Liver (tissue), 9 donors: Measurements from ENCODE around the gene CTAGE1. TPM values are rescaled to one million over a fixed set of nuclear protein-coding genes. Genes with fewer than 3 reads are reported as not detected.

Experiments
- DNase-seq: peaks from one replicate; pipeline ENCODE4 v3.0.0-alpha.2; 2017; ENCODE audit warnings: low spot score
- H3K27ac ChIP-seq, 2 donors: one replicate each; pipeline ENCODE4 v1.7.0; 2013; ENCODE audit warnings: inconsistent platforms in 2 of 2, low read length in 2 of 2, control low read depth in 1 of 2, low read depth in 1 of 2, mild to moderate bottlenecking in 1 of 2
- H3K27me3 ChIP-seq, 4 donors: one replicate each; pipeline versions ENCODE4 v1.6.1 to v1.7.0; 2013; ENCODE audit warnings: low read length in 3 of 4, inconsistent platforms in 1 of 4, mild to moderate bottlenecking in 1 of 4, moderate library complexity in 1 of 4; ENCODE audit not compliant: control insufficient read depth in 4 of 4, insufficient read depth in 4 of 4
- H3K36me3 ChIP-seq, 4 donors: one replicate each; pipeline versions ENCODE4 v1.6.1 to v1.7.0; 2013; ENCODE audit warnings: low read length in 3 of 4, mild to moderate bottlenecking in 3 of 4, low read depth in 1 of 4, moderate library complexity in 1 of 4; ENCODE audit not compliant: control insufficient read depth in 4 of 4, insufficient read depth in 3 of 4
- H3K4me1 ChIP-seq, 4 donors: one replicate each; pipeline versions ENCODE4 v1.6.1 to v1.7.0; 2013; ENCODE audit warnings: low read length in 3 of 4, mild to moderate bottlenecking in 3 of 4, moderate library complexity in 1 of 4; ENCODE audit not compliant: control insufficient read depth in 4 of 4, insufficient read depth in 4 of 4
- H3K4me3 ChIP-seq, 3 donors: one replicate each; pipeline versions ENCODE4 v1.6.1 to v1.7.0; 2013; ENCODE audit warnings: low read length in 3 of 3, control low read depth in 1 of 3, low read depth in 1 of 3, mild to moderate bottlenecking in 1 of 3
- H3K9ac ChIP-seq, 2 donors: one replicate each; pipeline ENCODE4 v1.7.0; 2013; ENCODE audit warnings: low read length in 2 of 2, mild to moderate bottlenecking in 2 of 2, moderate library complexity in 2 of 2, control low read depth in 1 of 2, low read depth in 1 of 2
- H3K9me3 ChIP-seq, 4 donors: one replicate each; pipeline versions ENCODE4 v1.6.1 to v1.7.0; 2013; ENCODE audit warnings: low read length in 3 of 4; ENCODE audit not compliant: control insufficient read depth in 4 of 4
- ATF3 ChIP-seq: IDR thresholded peaks from 2 replicates; pipeline ENCODE4 v1.6.1; 2016; ENCODE audit warnings: antibody characterized with exemption
- CTCF ChIP-seq: fragments of 150-350 bp; IDR thresholded peaks from 2 replicates; pipeline ENCODE4 v1.5.1; 2017; ENCODE audit warnings: improper control_type of control experiment, low read depth, low read length; ENCODE audit not compliant: missing input control
- EGR1 ChIP-seq, 2 donors: IDR thresholded peaks; 2 replicates each; pipeline ENCODE4 v1.6.1; 2016 to 2018; ENCODE audit warnings: antibody characterized with exemption in 2 of 2, low read depth in 2 of 2
- FOXA1 ChIP-seq: IDR thresholded peaks from 2 replicates; pipeline ENCODE4 v1.6.1; 2016; ENCODE audit warnings: antibody characterized with exemption
- FOXA2 ChIP-seq: IDR thresholded peaks from 2 replicates; pipeline ENCODE4 v1.6.1; 2016; ENCODE audit warnings: antibody characterized with exemption
- GABPA ChIP-seq, 2 donors: IDR thresholded peaks in 1 of 2; conservative IDR thresholded peaks in 1 of 2; 2 replicates each; pipeline ENCODE4 v1.6.1; 2016; ENCODE audit warnings: antibody characterized with exemption in 2 of 2, mild to moderate bottlenecking in 1 of 2, moderate library complexity in 1 of 2
- HNF4A ChIP-seq, 2 donors: conservative IDR thresholded peaks; 2 replicates each; pipeline ENCODE4 v1.6.1; 2016; ENCODE audit warnings: antibody characterized with exemption in 2 of 2, mild to moderate bottlenecking in 2 of 2
- HNF4G ChIP-seq: IDR thresholded peaks from 2 replicates; pipeline ENCODE4 v1.6.1; 2016; ENCODE audit warnings: antibody characterized with exemption
- JUND ChIP-seq, 2 donors: IDR thresholded peaks; 2 replicates each; pipeline ENCODE4 v1.6.1; 2016; ENCODE audit warnings: antibody characterized with exemption in 2 of 2
- MAX ChIP-seq: IDR thresholded peaks from 2 replicates; pipeline ENCODE4 v1.6.1; 2016; ENCODE audit warnings: antibody characterized with exemption
- NR2F2 ChIP-seq: IDR thresholded peaks from 2 replicates; pipeline ENCODE4 v1.6.1; 2016; ENCODE audit warnings: antibody characterized with exemption
- RAD21 ChIP-seq, 2 donors: IDR thresholded peaks; 2 replicates each; pipeline ENCODE4 v1.6.1; 2016; ENCODE audit warnings: antibody characterized with exemption in 2 of 2, mild to moderate bottlenecking in 2 of 2
- REST ChIP-seq: IDR thresholded peaks from 2 replicates; pipeline ENCODE4 v1.6.1; 2016; ENCODE audit warnings: antibody characterized with exemption, mild to moderate bottlenecking
- RXRA ChIP-seq, 2 donors: IDR thresholded peaks; 2 replicates each; pipeline ENCODE4 v1.6.1; 2017 to 2018; ENCODE audit warnings: antibody characterized with exemption in 2 of 2, mild to moderate bottlenecking in 1 of 2
- SP1 ChIP-seq: IDR thresholded peaks from 2 replicates; pipeline ENCODE4 v1.6.1; 2018; ENCODE audit warnings: antibody characterized with exemption, mild to moderate bottlenecking
- YY1 ChIP-seq: IDR thresholded peaks from 2 replicates; pipeline ENCODE4 v1.6.1; 2016; ENCODE audit warnings: antibody characterized with exemption, mild to moderate bottlenecking
- ZBTB33 ChIP-seq: IDR thresholded peaks from 2 replicates; pipeline ENCODE4 v1.6.1; 2016; ENCODE audit warnings: antibody characterized with exemption
- WGBS: extraction: QIAGEN DNeasy Blood & Tissue Kit; methylation state at CpG from one replicate; pipeline ENCODE4 v1.1.7; 2013; 5-methylcytosine and 5-hydroxymethylcytosine counted together
- polyA plus RNA-seq, 2 donors: library from polyadenylated mRNA; stranded (reverse) in 1 of 2; unstranded in 1 of 2; fragments of 200-250 nt in 1 of 2; fragments of >200 nt in 1 of 2; fragmentation: Nextera tagmentation in 1 of 2; extraction: Ambion mirVana in 1 of 2; gene quantifications; one replicate each; pipeline versions ENCODE4 v1.2.1 to v1.2.3, GENCODE V29; 2013 to 2015
- total RNA-seq, 2 donors: library from RNA; depleted of rRNA; stranded (reverse); fragments of >200 nt; gene quantifications; one replicate each; pipeline ENCODE4 v1.2.3, GENCODE V29; 2014
- donor health status: healthy.
- donor health status: healthy.
- donor health status: healthy.
- donor health status: healthy.
- donor health status: healthy.

Gene CTAGE1
- total and polyA plus RNA-seq, 4 donors, result not detected

GRCh38 chr18:22432657-22433137 is 15.0 kb upstream of the CTAGE1 start:
- 38% methylated on average over 13 of the region's 13 CpGs for WGBS
- Histone ChIP-seq H3K4me3 (no peak overlapping the region), H3K9me3 (no peaks in the 10 kb centered on the region), H3K36me3 (no peaks in the 10 kb centered on the region), H3K27ac (peak overlapping the region; percentile 67 to 71), H3K9ac (no peak overlapping the region), H3K4me1 (peaks cover 6 to 33% (median 15%) of the 10 kb centered on the region in 4 donors), H3K27me3 (no peaks in the 10 kb centered on the region)
- no peak for TF ChIP-seq ZBTB33
- TF ChIP-seq ATF3, result no peak
- TF ChIP-seq MAX, result peak; percentile 38
- no peak for TF ChIP-seq CTCF
- TF ChIP-seq YY1, result peak; percentile 19
- TF ChIP-seq NR2F2, result peak; percentile 96
- TF ChIP-seq GABPA (IDR thresholded peaks at IDR 0.05 in 1 of 2, conservative IDR thresholded peaks at IDR 0.05 in 1 of 2), result peak; percentile 67 to 75
- peak; percentile 86 to 96 for TF ChIP-seq JUND (IDR thresholded peaks at IDR 0.05)
- peak; percentile 51 to 70 for TF ChIP-seq HNF4A (conservative IDR thresholded peaks at IDR 0.05)
- TF ChIP-seq RXRA (IDR thresholded peaks at IDR 0.05), result peak; percentile 63 to 71
- TF ChIP-seq SP1, result peak; percentile 77
- peak; percentile 35 to 47 for TF ChIP-seq RAD21 (IDR thresholded peaks at IDR 0.05)
- no peak for TF ChIP-seq FOXA1
- no peak for DNase-seq

- 92% methylated on average over 3 of the region's 3 CpGs for WGBS
- H3K9ac ChIP-seq, result no peak overlapping the region
- no peaks in the 10 kb centered on the region for H3K36me3 ChIP-seq
- no peaks in the 10 kb centered on the region for H3K27me3 ChIP-seq
- no peak overlapping the region for H3K4me3 ChIP-seq
- H3K27ac ChIP-seq, result no peak overlapping the region
- H3K9me3 ChIP-seq, result no peaks in the 10 kb centered on the region
- TF ChIP-seq EGR1 (IDR thresholded peaks at IDR 0.05; ENCODE audit: low read depth in 2 of 2) (no peak), YY1 (no peak), HNF4G (no peak), GABPA (IDR thresholded peaks at IDR 0.05 in 1 of 2, conservative IDR thresholded peaks at IDR 0.05 in 1 of 2) (no peak), CTCF (no peak), ATF3 (no peak), NR2F2 (no peak), MAX (no peak), FOXA1 (no peak), FOXA2 (no peak), REST (no peak)
- no peak for DNase-seq
- H3K4me1 ChIP-seq, result peaks cover 6 to 45% (median 32%) of the 10 kb centered on the region in 4 donors
Observed at GRCh38 chr18:22429564-22429963, 11.8 kb upstream of the CTAGE1 start.
